Activated T-cell treated with anti-CD3 and anti-CD28 coated beads, Interleukin-2, amount 50 U/mL, for 24 hours (primary cell): ENCODE data around the gene RBM19.

Experiments used
- DNase-seq: peaks from one replicate; pipeline ENCODE4 v3.0.0-alpha.2; 2020
- H3K27ac Mint-ChIP-seq: 2 replicates; pipeline ENCODE4 v1.8.0; 2020; ENCODE audit warnings: mild to moderate bottlenecking, mixed read lengths
- H3K27me3 Mint-ChIP-seq: 2 replicates; pipeline ENCODE4 v1.8.0; 2020; ENCODE audit warnings: mixed read lengths
- H3K36me3 Mint-ChIP-seq: 2 replicates; pipeline ENCODE4 v1.8.0; 2020; ENCODE audit warnings: low read depth, mixed read lengths
- H3K4me1 Mint-ChIP-seq: 2 replicates; pipeline ENCODE4 v1.8.0; 2020; ENCODE audit warnings: low read depth, mixed read lengths
- H3K4me3 Mint-ChIP-seq: 2 replicates; pipeline ENCODE4 v1.8.0; 2020; ENCODE audit warnings: mild to moderate bottlenecking, moderate library complexity, mixed read lengths
- H3K9me3 Mint-ChIP-seq: 2 replicates; pipeline ENCODE4 v1.8.0; 2020; ENCODE audit warnings: mixed read lengths

The RBM19 gene

DNA sequence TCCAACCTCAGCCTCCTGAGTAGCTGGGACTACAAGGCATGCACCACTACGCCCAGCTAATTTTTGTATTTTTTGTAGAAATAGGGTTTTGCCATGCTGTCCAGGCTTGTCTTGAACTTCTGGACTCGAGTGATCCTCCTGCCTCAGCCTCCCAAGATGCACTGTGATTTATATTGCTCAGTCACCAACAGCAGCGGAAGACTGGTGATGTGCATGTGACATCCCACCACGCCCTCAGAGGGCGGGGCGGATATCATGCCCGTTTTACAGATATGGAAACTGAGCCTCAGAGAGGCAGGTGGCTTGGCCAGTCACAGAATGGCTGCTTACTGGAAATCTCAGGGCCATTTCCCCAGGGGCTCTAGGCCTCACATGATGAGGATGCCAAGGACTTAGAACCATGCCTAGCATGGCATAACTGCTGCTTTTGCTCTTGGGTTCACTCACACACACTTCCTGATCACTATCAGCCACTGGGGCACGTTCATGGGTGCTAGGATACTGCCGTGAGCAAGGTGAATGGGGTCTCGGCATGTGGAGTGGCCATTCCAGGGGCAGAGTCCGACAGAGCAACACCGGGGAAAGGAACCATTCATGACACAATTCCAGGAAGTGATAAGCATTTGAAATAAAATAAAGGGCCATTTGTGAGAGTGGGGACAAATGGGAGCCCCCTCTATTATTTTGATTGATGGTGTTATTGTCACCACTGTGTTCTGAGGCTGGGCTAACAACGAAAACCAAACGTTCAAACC is 31.9 kb downstream of the RBM19 start:
- DNase-seq, result no peak
- Mint-ChIP-seq H3K9me3 (no peaks in the 10 kb centered on the region), H3K27me3 (no peaks in the 10 kb centered on the region), H3K27ac (peak overlapping the region; percentile 27), H3K36me3 (peaks cover 99% of the 10 kb centered on the region), H3K4me3 (no peak overlapping the region), H3K4me1 (peaks cover 23% of the 10 kb centered on the region)

DNA sequence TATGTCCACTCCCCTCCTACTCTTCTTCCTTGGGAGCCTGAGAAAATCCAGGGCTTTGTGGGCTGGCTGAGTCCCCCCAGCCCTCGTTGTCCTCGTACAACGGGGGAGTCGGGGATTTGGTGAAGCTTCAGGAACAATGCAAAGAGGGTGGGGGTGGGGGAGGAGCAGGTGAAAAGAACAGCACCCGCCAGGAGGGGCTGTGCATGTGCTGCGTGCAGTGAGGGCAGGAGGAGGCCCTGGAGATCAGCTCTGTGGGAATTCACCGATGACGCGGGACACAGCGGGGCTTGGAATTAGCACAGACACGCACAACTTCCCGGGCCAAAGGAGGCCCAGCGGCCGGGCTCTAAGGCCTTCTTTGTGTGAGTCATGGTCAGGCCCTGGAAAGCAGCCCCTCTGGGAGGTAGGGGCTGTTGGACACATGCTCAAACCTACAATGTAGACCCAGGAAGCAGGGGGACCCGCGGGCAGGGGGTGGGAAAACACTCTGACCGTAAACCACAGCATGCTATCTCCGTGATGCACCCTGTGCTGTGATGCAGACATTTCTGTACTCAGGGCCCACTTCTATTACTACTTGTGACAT is 32.8 kb downstream of the RBM19 start:
- no peaks in the 10 kb centered on the region for H3K27me3 Mint-ChIP-seq
- no peak for DNase-seq
- H3K4me1 Mint-ChIP-seq, result peaks cover 26% of the 10 kb centered on the region
- no peaks in the 10 kb centered on the region for H3K9me3 Mint-ChIP-seq
- no peak overlapping the region for H3K27ac Mint-ChIP-seq
- peaks cover 100% of the 10 kb centered on the region for H3K36me3 Mint-ChIP-seq
- no peak overlapping the region for H3K4me3 Mint-ChIP-seq

DNA sequence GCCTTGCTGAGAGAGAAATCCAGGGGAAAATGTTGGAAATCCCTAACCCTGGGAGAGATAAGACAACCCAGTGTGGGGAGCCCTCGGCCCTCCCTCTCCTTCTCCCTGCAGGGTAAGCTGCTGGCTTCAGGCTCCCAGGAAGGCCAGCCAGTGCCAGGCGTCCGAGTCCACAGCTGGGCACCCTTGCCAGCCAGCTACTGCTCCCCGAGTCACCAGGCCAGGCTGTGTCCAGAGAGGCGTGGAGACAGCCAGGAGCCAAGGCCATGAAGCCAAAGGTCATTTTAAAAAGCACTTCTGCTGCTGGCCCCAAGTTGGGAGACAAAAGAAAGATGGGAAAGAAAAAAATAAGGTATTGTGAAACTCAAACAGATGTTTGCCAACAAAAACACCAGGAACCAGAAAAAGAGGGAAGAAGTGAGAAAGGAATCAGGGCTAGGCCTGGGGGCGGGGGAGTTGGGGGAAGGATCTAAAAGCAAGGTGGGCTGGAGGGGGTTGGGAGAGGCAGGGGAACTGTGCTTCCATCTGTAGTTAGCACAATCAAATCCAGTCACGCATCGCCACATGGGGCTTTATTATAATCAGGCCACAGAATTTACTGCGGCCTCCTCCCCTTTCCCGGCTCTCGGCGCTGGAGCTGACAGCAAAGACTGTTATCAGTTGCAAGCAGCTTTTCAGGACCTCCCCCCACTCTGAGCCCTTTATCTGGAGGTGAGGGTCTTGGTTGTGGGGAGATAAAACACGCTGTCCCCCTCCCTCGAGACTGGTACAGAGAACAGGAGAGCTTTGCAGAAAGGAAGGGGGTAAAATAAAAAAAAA is 33.5 kb downstream of the RBM19 start:
- no peak for DNase-seq
- H3K36me3 Mint-ChIP-seq, result peaks cover 96% of the 10 kb centered on the region
- peaks cover 26% of the 10 kb centered on the region for H3K4me1 Mint-ChIP-seq
- H3K27me3 Mint-ChIP-seq, result no peaks in the 10 kb centered on the region
- H3K4me3 Mint-ChIP-seq, result no peak overlapping the region
- H3K9me3 Mint-ChIP-seq, result no peaks in the 10 kb centered on the region
- H3K27ac Mint-ChIP-seq, result no peak overlapping the region

GRCh38 chr12:113931517-113931916 is 34.6 kb downstream of the RBM19 start:
- H3K27ac Mint-ChIP-seq, result no peak overlapping the region
- no peaks in the 10 kb centered on the region for H3K27me3 Mint-ChIP-seq
- H3K4me1 Mint-ChIP-seq, result peaks cover 26% of the 10 kb centered on the region
- H3K4me3 Mint-ChIP-seq, result no peak overlapping the region
- peaks cover 96% of the 10 kb centered on the region for H3K36me3 Mint-ChIP-seq
- no peaks in the 10 kb centered on the region for H3K9me3 Mint-ChIP-seq
- DNase-seq, result no peak

GRCh38 chr12:113930249-113930648 is 35.9 kb downstream of the RBM19 start:
- no peaks in the 10 kb centered on the region for H3K9me3 Mint-ChIP-seq
- H3K4me3 Mint-ChIP-seq, result no peak overlapping the region
- H3K36me3 Mint-ChIP-seq, result peaks cover 96% of the 10 kb centered on the region
- DNase-seq, result no peak
- peaks cover 26% of the 10 kb centered on the region for H3K4me1 Mint-ChIP-seq
- no peaks in the 10 kb centered on the region for H3K27me3 Mint-ChIP-seq
- peak overlapping the region; percentile 41 for H3K27ac Mint-ChIP-seq

DNA sequence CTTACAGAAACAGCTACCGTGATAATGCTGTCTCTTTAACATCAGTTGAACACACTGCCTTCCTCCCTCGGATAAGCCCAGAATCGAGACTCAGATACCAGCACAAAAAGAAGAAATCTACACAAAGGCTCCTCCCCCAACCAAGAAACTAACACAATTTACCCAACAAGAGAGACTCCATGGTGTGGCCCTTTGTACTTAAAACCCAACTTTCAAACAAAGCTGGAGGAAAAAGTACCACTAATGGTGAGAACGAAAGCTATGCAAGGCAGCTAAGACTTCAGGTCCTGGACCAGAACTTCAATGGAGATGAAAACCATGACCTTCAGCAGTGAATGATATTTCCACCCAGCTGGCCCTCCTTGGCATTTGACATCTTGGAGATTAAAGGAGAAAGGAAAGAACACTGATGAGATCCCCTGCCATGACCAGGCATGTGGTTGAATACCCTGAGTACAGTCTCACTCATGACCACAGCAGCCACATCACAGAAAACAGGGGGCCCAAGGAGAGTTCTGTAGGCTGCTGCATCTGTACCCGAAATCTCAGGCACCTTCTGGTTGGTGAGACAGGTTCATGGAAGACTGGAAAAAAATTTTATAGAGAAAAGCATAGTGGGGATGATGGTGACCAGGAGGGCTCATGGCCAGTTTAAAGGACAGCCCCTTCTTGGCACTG is 36.7 kb downstream of the RBM19 start:
- Mint-ChIP-seq H3K27me3 (no peaks in the 10 kb centered on the region), H3K4me3 (no peak overlapping the region), H3K36me3 (peaks cover 96% of the 10 kb centered on the region)

DNA sequence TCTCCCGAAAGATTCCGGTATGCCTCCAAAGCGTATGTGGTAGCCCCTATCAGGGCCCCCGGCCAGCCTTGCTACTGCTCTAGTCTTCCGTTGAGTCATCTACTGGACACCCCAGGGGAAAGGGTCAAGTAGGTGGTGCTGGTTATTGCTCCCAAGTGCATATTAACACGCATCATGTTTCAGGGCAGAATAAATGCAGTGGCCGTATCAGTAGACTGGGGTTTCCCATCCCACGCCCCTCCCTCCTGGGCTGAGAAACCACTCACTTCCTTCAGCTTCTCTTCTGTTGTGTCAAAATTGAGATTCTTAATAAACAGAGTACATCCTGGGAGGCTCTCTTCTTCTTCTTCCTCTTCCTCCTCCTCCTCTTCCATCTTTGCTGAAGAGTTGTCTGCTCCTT is 39.3 kb downstream of the RBM19 start:
- H3K36me3 Mint-ChIP-seq, result peaks cover 96% of the 10 kb centered on the region
- no peaks in the 10 kb centered on the region for H3K9me3 Mint-ChIP-seq
- peaks cover 25% of the 10 kb centered on the region for H3K4me1 Mint-ChIP-seq
- no peaks in the 10 kb centered on the region for H3K27me3 Mint-ChIP-seq
- no peak for DNase-seq
- no peak overlapping the region for H3K27ac Mint-ChIP-seq
- H3K4me3 Mint-ChIP-seq, result no peak overlapping the region

More for the DNA sequence above, 36.7 kb downstream of the RBM19 start:
- no peak for DNase-seq
- Mint-ChIP-seq H3K9me3 (no peaks in the 10 kb centered on the region), H3K27ac (peak overlapping the region; percentile 5), H3K4me1 (peaks cover 26% of the 10 kb centered on the region)

DNA sequence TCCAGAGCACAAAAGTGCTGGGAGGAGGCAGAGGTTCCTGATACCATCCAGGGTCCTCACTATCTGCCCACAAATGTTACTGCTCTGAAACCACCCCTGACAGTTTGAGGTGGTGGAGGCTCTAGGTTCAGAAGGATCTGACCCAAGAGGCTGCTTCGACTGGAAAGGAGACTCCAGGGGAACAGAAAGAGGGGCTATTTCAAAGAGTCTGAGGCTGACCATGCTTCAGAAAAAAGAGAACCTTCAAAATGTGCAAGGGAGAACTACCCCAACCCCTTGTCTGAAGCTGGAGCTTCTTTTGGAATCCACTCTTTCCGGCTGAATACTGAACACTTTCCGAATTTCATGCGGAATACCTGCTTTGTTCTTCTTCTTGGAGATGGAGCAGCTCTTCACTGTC is 41.8 kb downstream of the RBM19 start:
- H3K36me3 Mint-ChIP-seq, result peaks cover 96% of the 10 kb centered on the region
- peaks cover 4% of the 10 kb centered on the region for H3K4me1 Mint-ChIP-seq
- H3K27me3 Mint-ChIP-seq, result no peaks in the 10 kb centered on the region
- DNase-seq, result no peak
- H3K4me3 Mint-ChIP-seq, result no peak overlapping the region
- H3K27ac Mint-ChIP-seq, result no peak overlapping the region
- no peaks in the 10 kb centered on the region for H3K9me3 Mint-ChIP-seq

DNA sequence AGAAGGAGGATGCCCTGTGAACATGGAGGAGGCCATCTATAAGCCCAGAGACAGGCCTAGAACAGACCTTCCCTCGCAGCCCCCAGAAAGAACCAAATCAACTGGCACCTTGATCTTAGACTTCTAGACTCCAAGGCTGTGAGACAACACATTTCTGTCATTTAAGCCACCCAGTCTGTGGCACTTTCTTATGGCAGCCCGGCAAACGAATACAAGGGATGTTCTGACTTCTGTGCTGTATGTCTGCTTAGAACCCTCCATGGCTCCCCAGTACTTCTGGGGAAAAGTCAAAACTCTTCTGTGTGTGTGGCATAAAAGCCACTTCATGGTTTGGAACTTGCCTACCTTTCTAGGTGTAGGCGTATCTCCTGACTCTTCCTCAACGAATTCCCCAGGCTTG is 42.9 kb downstream of the RBM19 start:
- H3K4me1 Mint-ChIP-seq, result no peaks in the 10 kb centered on the region
- DNase-seq, result no peak
- H3K36me3 Mint-ChIP-seq, result peaks cover 94% of the 10 kb centered on the region
- no peak overlapping the region for H3K4me3 Mint-ChIP-seq
- no peaks in the 10 kb centered on the region for H3K27me3 Mint-ChIP-seq
- no peak overlapping the region for H3K27ac Mint-ChIP-seq
- H3K9me3 Mint-ChIP-seq, result no peaks in the 10 kb centered on the region

DNA sequence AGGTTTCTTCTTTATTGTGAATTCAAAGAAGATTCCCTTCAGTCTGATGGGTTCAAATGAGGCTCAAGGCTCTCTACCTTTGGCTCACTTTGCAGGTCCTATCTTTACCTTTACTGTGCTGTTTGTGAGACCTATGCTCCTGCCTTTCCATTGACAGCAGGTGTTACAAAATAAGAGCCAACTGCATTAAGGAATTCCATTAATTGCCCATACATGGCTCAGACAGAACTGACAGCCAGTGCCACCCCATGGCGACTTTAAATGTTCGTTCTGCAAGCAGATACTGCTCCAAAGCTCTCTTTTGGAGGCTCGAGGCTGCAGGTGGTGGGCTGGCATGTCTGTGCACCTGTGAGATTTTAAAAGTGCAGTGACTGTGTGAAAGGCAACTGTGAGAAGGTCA is 44.7 kb downstream of the RBM19 start:
- Mint-ChIP-seq H3K4me1 (no peaks in the 10 kb centered on the region), H3K4me3 (no peak overlapping the region), H3K27ac (no peak overlapping the region), H3K27me3 (no peaks in the 10 kb centered on the region), H3K36me3 (peaks cover 97% of the 10 kb centered on the region), H3K9me3 (no peaks in the 10 kb centered on the region)
- DNase-seq, result no peak

DNA sequence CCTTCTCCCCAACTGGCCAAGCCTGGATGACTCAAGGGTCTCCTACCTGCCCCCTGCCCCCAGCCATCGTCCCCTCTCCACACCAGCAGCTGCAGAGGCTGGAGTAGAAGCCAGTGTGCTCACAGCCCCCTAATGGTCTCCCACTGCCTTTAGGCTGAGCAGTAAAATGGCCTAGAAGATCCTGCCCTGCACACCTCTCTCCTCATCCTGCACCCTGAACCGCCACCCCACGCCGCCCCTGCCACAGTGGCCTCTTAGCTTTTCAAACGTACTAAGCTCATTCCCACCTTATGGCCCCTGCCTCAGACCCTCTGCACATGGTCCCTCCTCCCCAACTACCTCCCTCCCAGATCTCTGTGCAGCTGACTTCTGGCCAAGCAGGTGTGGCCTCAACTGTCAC is 46.3 kb downstream of the RBM19 start:
- Mint-ChIP-seq H3K9me3 (no peaks in the 10 kb centered on the region), H3K27me3 (no peaks in the 10 kb centered on the region), H3K4me1 (no peaks in the 10 kb centered on the region), H3K36me3 (peaks cover 97% of the 10 kb centered on the region), H3K4me3 (no peak overlapping the region), H3K27ac (no peak overlapping the region)
- DNase-seq, result no peak

DNA sequence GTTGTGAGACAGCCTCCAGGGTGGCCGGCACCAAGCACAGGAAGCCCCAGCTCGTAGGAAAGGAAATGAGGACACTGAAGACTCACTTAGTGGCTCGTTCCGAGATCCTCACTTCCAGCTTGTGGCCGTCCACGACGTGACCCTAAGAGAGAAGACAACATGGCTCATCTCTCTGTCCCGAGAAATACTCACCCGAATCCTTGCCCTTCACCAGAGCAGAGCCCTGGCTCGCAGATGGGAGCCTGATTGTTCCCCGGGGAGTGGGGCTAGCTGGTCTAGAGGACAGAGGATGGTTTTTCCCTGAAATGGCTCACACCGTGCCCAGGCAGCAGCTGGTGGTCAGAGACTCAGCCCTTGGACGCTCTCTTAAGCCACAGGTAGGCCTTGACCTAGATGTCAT is 47.8 kb downstream of the RBM19 start:
- no peaks in the 10 kb centered on the region for H3K4me1 Mint-ChIP-seq
- no peak overlapping the region for H3K27ac Mint-ChIP-seq
- H3K4me3 Mint-ChIP-seq, result no peak overlapping the region
- H3K27me3 Mint-ChIP-seq, result no peaks in the 10 kb centered on the region
- DNase-seq, result no peak
- H3K36me3 Mint-ChIP-seq, result peaks cover 96% of the 10 kb centered on the region
- no peaks in the 10 kb centered on the region for H3K9me3 Mint-ChIP-seq

- no peak overlapping the region for H3K4me3 Mint-ChIP-seq
- H3K9me3 Mint-ChIP-seq, result no peaks in the 10 kb centered on the region
- peaks cover 96% of the 10 kb centered on the region for H3K36me3 Mint-ChIP-seq
- no peak for DNase-seq
- H3K27me3 Mint-ChIP-seq, result no peaks in the 10 kb centered on the region
- H3K27ac Mint-ChIP-seq, result no peak overlapping the region
- H3K4me1 Mint-ChIP-seq, result no peaks in the 10 kb centered on the region
Observed at GRCh38 chr12:113917393-113917792, 48.7 kb downstream of the RBM19 start.

- no peak overlapping the region for H3K27ac Mint-ChIP-seq
- peaks cover 96% of the 10 kb centered on the region for H3K36me3 Mint-ChIP-seq
- no peak for DNase-seq
- no peaks in the 10 kb centered on the region for H3K4me1 Mint-ChIP-seq
- no peaks in the 10 kb centered on the region for H3K27me3 Mint-ChIP-seq
- no peak overlapping the region for H3K4me3 Mint-ChIP-seq
- no peaks in the 10 kb centered on the region for H3K9me3 Mint-ChIP-seq
Observed at GRCh38 chr12:113914806-113915205, 51.3 kb downstream of the RBM19 start.
